AG04450 (cell line): ENCODE data around the gene TMCC2. TPM values are rescaled to one million over a fixed set of nuclear protein-coding genes. Genes with fewer than 3 reads are reported as not detected.

ENCODE experiments used
- CTCF ChIA-PET: fragments of 300-600, 350-600 bp; formaldehyde crosslinking; extraction: SDS; loops from one replicate; lab custom pipeline; 2022; ENCODE audit warnings: antibody characterized with exemption, inconsistent platforms; lab: Charles Lee
- POLR2A ChIA-PET: fragments of 350-600 bp; formaldehyde crosslinking; extraction: SDS; loops from one replicate; lab custom pipeline; 2021; ENCODE audit warnings: antibody characterized with exemption, inconsistent platforms; lab: Yijun Ruan, JAX
- DNase-seq: peaks from one replicate; pipeline ENCODE4 v3.0.0-alpha.2; 2011; ENCODE audit warnings: low read depth, low spot score
- H3K27ac ChIP-seq: one replicate; pipeline ENCODE4 v1.5.1; 2012; ENCODE audit warnings: low read depth, low read length, control low read depth
- H3K27me3 ChIP-seq: one replicate; pipeline ENCODE4 v1.6.0; 2012; ENCODE audit warnings: low read length; ENCODE audit not compliant: control insufficient read depth, insufficient read depth
- H3K4me3 ChIP-seq: 2 replicates; pipeline ENCODE4 v1.5.1; 2011; ENCODE audit warnings: mild to moderate bottlenecking, low read depth, low read length, control low read depth
- H3K9me3 ChIP-seq: 2 replicates; pipeline ENCODE4 v1.5.1; 2012; ENCODE audit warnings: low read length; ENCODE audit not compliant: control insufficient read depth, insufficient read depth
- polyA plus RNA-seq: library from polyadenylated mRNA; depleted of rRNA; stranded (reverse); fragments of >200 nt; gene quantifications from 2 replicates; pipeline ENCODE4 v1.2.3, GENCODE V29; 2011
- TF ChIP-seq, protein P1 (sequence below): IDR thresholded peaks from 2 replicates; pipeline ENCODE4 v1.5.1; 2011; ENCODE audit warnings: low read depth, low read length, control low read depth, inconsistent platforms

The TMCC2 gene
- polyA plus RNA-seq, 1 experiment, result 2.3 TPM

GRCh38 chr1:205301205-205301821, 73.6 kb downstream of the TMCC2 start:
- Histone ChIP-seq H3K27ac (peak overlapping the region; percentile 100), H3K9me3 (no peaks in the 10 kb centered on the region; the same call in 1 of the 2 replicates), H3K27me3 (no peaks in the 10 kb centered on the region), H3K4me3 (peak overlapping the region; percentile 25; the same call in 1 of the 2 replicates)
- ChIA-PET CTCF (interaction anchor here (0.7 to 2.5 kb wide), 5 partner anchors 24 to 158 kb away, joined by 4 to 13 read pairs (median 6); no protein-coding TSS in a partner anchor), POLR2A (interaction anchor here (0.6 to 3.0 kb wide), 10 partner anchors 13 to 179 kb away, joined by 3 to 11 read pairs (median 6); partner anchors contain the start of genes NUAK2 and RBBP5)
- TF ChIP-seq, protein P1, sequence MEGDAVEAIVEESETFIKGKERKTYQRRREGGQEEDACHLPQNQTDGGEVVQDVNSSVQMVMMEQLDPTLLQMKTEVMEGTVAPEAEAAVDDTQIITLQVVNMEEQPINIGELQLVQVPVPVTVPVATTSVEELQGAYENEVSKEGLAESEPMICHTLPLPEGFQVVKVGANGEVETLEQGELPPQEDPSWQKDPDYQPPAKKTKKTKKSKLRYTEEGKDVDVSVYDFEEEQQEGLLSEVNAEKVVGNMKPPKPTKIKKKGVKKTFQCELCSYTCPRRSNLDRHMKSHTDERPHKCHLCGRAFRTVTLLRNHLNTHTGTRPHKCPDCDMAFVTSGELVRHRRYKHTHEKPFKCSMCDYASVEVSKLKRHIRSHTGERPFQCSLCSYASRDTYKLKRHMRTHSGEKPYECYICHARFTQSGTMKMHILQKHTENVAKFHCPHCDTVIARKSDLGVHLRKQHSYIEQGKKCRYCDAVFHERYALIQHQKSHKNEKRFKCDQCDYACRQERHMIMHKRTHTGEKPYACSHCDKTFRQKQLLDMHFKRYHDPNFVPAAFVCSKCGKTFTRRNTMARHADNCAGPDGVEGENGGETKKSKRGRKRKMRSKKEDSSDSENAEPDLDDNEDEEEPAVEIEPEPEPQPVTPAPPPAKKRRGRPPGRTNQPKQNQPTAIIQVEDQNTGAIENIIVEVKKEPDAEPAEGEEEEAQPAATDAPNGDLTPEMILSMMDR, result no peak
- DNase-seq, result peak; percentile 92

- ChIA-PET POLR2A (interaction anchor here (0.8 to 3.0 kb wide), 10 partner anchors 8 to 31 kb away, joined by 3 to 11 read pairs (median 8); partner anchors contain the start of gene NUAK2), CTCF (interaction anchor here (1.4 to 1.9 kb wide), 3 partner anchors 29 to 52 kb away, joined by 4 to 6 read pairs (median 4); no protein-coding TSS in a partner anchor)
- Histone ChIP-seq H3K4me3 (peak overlapping the region; percentile 7; the same call in 1 of the 2 replicates), H3K27ac (peak overlapping the region; percentile 100), H3K9me3 (no peaks in the 10 kb centered on the region; the same call in 1 of the 2 replicates), H3K27me3 (no peaks in the 10 kb centered on the region)
- DNase-seq, result no peak
- TF ChIP-seq, protein P1, result no peak
Measured at GRCh38 chr1:205301842-205302588, 74.3 kb downstream of the TMCC2 start.

- Histone ChIP-seq H3K9me3 (no peaks in the 10 kb centered on the region; the same call in 1 of the 2 replicates), H3K4me3 (no peak overlapping the region), H3K27me3 (no peaks in the 10 kb centered on the region), H3K27ac (peak overlapping the region; percentile 100)
- CTCF ChIA-PET, result interaction anchor here (0.9 to 1.9 kb wide), 3 partner anchors 30 to 127 kb away, joined by 4 to 5 read pairs (median 4); no protein-coding TSS in a partner anchor
- TF ChIP-seq, protein P1, result no peak
- POLR2A ChIA-PET, result interaction anchor here (2.0 to 2.4 kb wide), 2 partner anchors 9 to 11 kb away, joined by 4 to 7 read pairs; no protein-coding TSS in a partner anchor
- no peak for DNase-seq
Measured at GRCh38 chr1:205303247-205303888, 75.6 kb downstream of the TMCC2 start.

GRCh38 chr1:205304046-205304694, 76.4 kb downstream of the TMCC2 start:
- no peaks in the 10 kb centered on the region; the same call in 1 of the 2 replicates for H3K9me3 ChIP-seq
- DNase-seq, result no peak
- no peak overlapping the region for H3K4me3 ChIP-seq
- TF ChIP-seq, protein P1, result no peak
- ChIA-PET CTCF (interaction anchor here (0.9 to 1.1 kb wide), 2 partner anchors 31 to 126 kb away, joined by 4 to 5 read pairs; no protein-coding TSS in a partner anchor), POLR2A (interaction anchor here (1.0 to 2.4 kb wide), 3 partner anchors 10 to 22 kb away, joined by 4 to 7 read pairs (median 4); no protein-coding TSS in a partner anchor)
- H3K27ac ChIP-seq, result peak overlapping the region; percentile 100
- H3K27me3 ChIP-seq, result no peaks in the 10 kb centered on the region
